Esophagus muscularis mucosa (tissue), 4 donors: ENCODE data around the gene HS6ST2. TPM values are rescaled to one million over a fixed set of nuclear protein-coding genes. Genes with fewer than 3 reads are reported as not detected.

Experiments used
- DNase-seq: peaks from one replicate; pipeline ENCODE4 v3.0.0-alpha.2; 2017; ENCODE audit errors: extremely low spot score
- H3K27ac ChIP-seq, 4 donors: fragments of 200-600 bp; sonication (generic); replicated peaks in 1 of 4; 1 replicate in 3 of 4; 2 replicates in 1 of 4; pipeline ENCODE4 v1.5.1; 2016 to 2019; ENCODE audit warnings: mild to moderate bottlenecking in 1 of 4
- H3K27me3 ChIP-seq, 4 donors: fragments of 200-600 bp; sonication (generic); one replicate each; pipeline versions ENCODE4 v1.5.1 to v1.6.0; 2016 to 2019
- H3K36me3 ChIP-seq, 4 donors: fragments of 200-600 bp; sonication (generic); one replicate each; pipeline ENCODE4 v1.5.1; 2016 to 2019
- H3K4me1 ChIP-seq, 4 donors: fragments of 200-600 bp; sonication (generic); one replicate each; pipeline ENCODE4 v1.5.1; 2016 to 2019
- H3K4me3 ChIP-seq, 4 donors: fragments of 200-600 bp; sonication (generic); 1 replicate in 2 of 4; 2 replicates in 2 of 4; pipeline ENCODE4 v1.5.1; 2016 to 2019; ENCODE audit warnings: mild to moderate bottlenecking in 4 of 4, moderate library complexity in 1 of 4
- H3K9me3 ChIP-seq, 4 donors: fragments of 200-600 bp; sonication (generic); 1 replicate in 3 of 4; 2 replicates in 1 of 4; pipeline ENCODE4 v1.5.1; 2016 to 2019
- CTCF ChIP-seq, 3 experiments: fragments of 200-600 bp in 2 of 3; fragments of 450-650 bp in 1 of 3; sonication (generic) in 2 of 3; IDR thresholded peaks; one replicate each; pipeline ENCODE4 v1.5.1; 2017 to 2019; ENCODE audit warnings: antibody characterized with exemption in 3 of 3, mild to moderate bottlenecking in 2 of 3, moderate library complexity in 1 of 3
- EP300 ChIP-seq: sonication (generic); formaldehyde crosslinking; IDR thresholded peaks from one replicate; pipeline ENCODE4 v1.6.1; 2017; ENCODE audit warnings: antibody characterized with exemption
- POLR2A ChIP-seq: fragments of 450-650 bp; IDR thresholded peaks from one replicate; pipeline ENCODE4 v1.6.1; 2017; ENCODE audit warnings: antibody characterized with exemption, moderate library complexity, mild to moderate bottlenecking, low read depth
- POLR2AphosphoS5 ChIP-seq, 2 donors: sonication (generic); formaldehyde crosslinking; IDR thresholded peaks; one replicate each; pipeline ENCODE4 v1.6.1; 2017; ENCODE audit warnings: antibody characterized with exemption in 2 of 2
- WGBS: methylation state at CpG from one replicate; pipeline ENCODE4 v1.1.5; 2018; 5-methylcytosine and 5-hydroxymethylcytosine counted together
- intact Hi-C: fragments of 100-400 bp; cut with DNase I; formaldehyde crosslinking; loops from one replicate; pipeline ENCODE4 v1.15.1; 2023
- total RNA-seq, 4 donors: library from RNA; depleted of rRNA; stranded (reverse); fragments of >200 nt; gene quantifications; one replicate each; pipeline versions ENCODE4 v1.1.0 to v1.2.1, GENCODE V29; 2016

HS6ST2 gene
- total RNA-seq, 4 donors from 2014 or later: 0.29 to 0.99 TPM; not detected in 2

GRCh38 chrX:132748268-132748667 is 210.2 kb downstream of the HS6ST2 start:
- no peak overlapping the region for H3K27ac ChIP-seq
- no peak for TF ChIP-seq POLR2A
- no peak for TF ChIP-seq EP300
- no peak for TF ChIP-seq POLR2AphosphoS5 (IDR thresholded peaks at IDR 0.05)
- no peak for TF ChIP-seq CTCF (IDR thresholded peaks at IDR 0.05)
- DNase-seq: no peak
- H3K36me3 ChIP-seq: no peaks in the 10 kb centered on the region
- 81% methylated on average over 5 of the region's 5 CpGs for WGBS
- intact Hi-C loops: no loop called here
- H3K9me3 ChIP-seq: no peaks in the 10 kb centered on the region
- H3K4me3 ChIP-seq: no peak overlapping the region
- no peaks in the 10 kb centered on the region for H3K27me3 ChIP-seq
- H3K4me1 ChIP-seq: no peaks in the 10 kb centered on the region

- H3K4me3 ChIP-seq: no peak overlapping the region
- DNase-seq: no peak
- H3K27ac ChIP-seq: no peak overlapping the region
- TF ChIP-seq CTCF (IDR thresholded peaks at IDR 0.05) (no peak), EP300 (no peak), POLR2AphosphoS5 (IDR thresholded peaks at IDR 0.05) (no peak), POLR2A (no peak)
- intact Hi-C loops: no loop called here
- H3K36me3 ChIP-seq: no peaks in the 10 kb centered on the region
- H3K9me3 ChIP-seq: no peaks in the 10 kb centered on the region
- 77% methylated on average over 2 of the region's 2 CpGs for WGBS
- no peaks in the 10 kb centered on the region for H3K27me3 ChIP-seq
- H3K4me1 ChIP-seq: no peaks in the 10 kb centered on the region
These were observed 212.8 kb downstream of the HS6ST2 start for GRCh38 chrX:132745593-132745992.

- no peaks in the 10 kb centered on the region for H3K36me3 ChIP-seq
- no peak for TF ChIP-seq EP300
- no peak for TF ChIP-seq POLR2A
- no peak for TF ChIP-seq CTCF (IDR thresholded peaks at IDR 0.05)
- no peak for TF ChIP-seq POLR2AphosphoS5 (IDR thresholded peaks at IDR 0.05)
- H3K4me3 ChIP-seq: no peak overlapping the region
- no peaks in the 10 kb centered on the region for H3K9me3 ChIP-seq
- no peak overlapping the region for H3K27ac ChIP-seq
- DNase-seq: no peak
- no peaks in the 10 kb centered on the region for H3K4me1 ChIP-seq
- 53% methylated on average over 1 of the region's 1 CpG for WGBS
- no peaks in the 10 kb centered on the region for H3K27me3 ChIP-seq
- intact Hi-C loops: no loop called here
These were observed 214.0 kb downstream of the HS6ST2 start for GRCh38 chrX:132744470-132744869.

GRCh38 chrX:132743086-132743485 is 215.3 kb downstream of the HS6ST2 start:
- no peaks in the 10 kb centered on the region for H3K9me3 ChIP-seq
- no peak for DNase-seq
- intact Hi-C loops: no loop called here
- TF ChIP-seq POLR2AphosphoS5 (IDR thresholded peaks at IDR 0.05): no peak
- TF ChIP-seq CTCF (IDR thresholded peaks at IDR 0.05): no peak
- TF ChIP-seq EP300: no peak
- no peak for TF ChIP-seq POLR2A
- H3K27me3 ChIP-seq: no peaks in the 10 kb centered on the region
- H3K36me3 ChIP-seq: no peaks in the 10 kb centered on the region
- 75% methylated on average over 3 of the region's 3 CpGs for WGBS
- H3K4me3 ChIP-seq: no peak overlapping the region
- H3K27ac ChIP-seq: no peak overlapping the region
- no peaks in the 10 kb centered on the region for H3K4me1 ChIP-seq

- WGBS: 25% methylated on average over 1 of the region's 1 CpG
- H3K36me3 ChIP-seq: no peaks in the 10 kb centered on the region
- H3K9me3 ChIP-seq: no peaks in the 10 kb centered on the region
- H3K4me1 ChIP-seq: no peaks in the 10 kb centered on the region
- DNase-seq: no peak
- no peak overlapping the region for H3K27ac ChIP-seq
- TF ChIP-seq EP300: no peak
- TF ChIP-seq CTCF (IDR thresholded peaks at IDR 0.05): no peak
- TF ChIP-seq POLR2AphosphoS5 (IDR thresholded peaks at IDR 0.05): no peak
- no peak for TF ChIP-seq POLR2A
- intact Hi-C loops: no loop called here
- no peaks in the 10 kb centered on the region for H3K27me3 ChIP-seq
- no peak overlapping the region for H3K4me3 ChIP-seq
These were observed 216.2 kb downstream of the HS6ST2 start for GRCh38 chrX:132742246-132742645.
